Measurements from ENCODE around the gene SLC25A26. TPM values are rescaled to one million over a fixed set of nuclear protein-coding genes. Genes with fewer than 3 reads are reported as not detected.

The SLC25A26 gene
- total RNA-seq, 4 donors from 2014 or later: 13.3 to 29.1 (median 22.8) TPM

- no peaks in the 10 kb centered on the region for H3K27me3 ChIP-seq
- TF ChIP-seq, protein P1, sequence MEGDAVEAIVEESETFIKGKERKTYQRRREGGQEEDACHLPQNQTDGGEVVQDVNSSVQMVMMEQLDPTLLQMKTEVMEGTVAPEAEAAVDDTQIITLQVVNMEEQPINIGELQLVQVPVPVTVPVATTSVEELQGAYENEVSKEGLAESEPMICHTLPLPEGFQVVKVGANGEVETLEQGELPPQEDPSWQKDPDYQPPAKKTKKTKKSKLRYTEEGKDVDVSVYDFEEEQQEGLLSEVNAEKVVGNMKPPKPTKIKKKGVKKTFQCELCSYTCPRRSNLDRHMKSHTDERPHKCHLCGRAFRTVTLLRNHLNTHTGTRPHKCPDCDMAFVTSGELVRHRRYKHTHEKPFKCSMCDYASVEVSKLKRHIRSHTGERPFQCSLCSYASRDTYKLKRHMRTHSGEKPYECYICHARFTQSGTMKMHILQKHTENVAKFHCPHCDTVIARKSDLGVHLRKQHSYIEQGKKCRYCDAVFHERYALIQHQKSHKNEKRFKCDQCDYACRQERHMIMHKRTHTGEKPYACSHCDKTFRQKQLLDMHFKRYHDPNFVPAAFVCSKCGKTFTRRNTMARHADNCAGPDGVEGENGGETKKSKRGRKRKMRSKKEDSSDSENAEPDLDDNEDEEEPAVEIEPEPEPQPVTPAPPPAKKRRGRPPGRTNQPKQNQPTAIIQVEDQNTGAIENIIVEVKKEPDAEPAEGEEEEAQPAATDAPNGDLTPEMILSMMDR (IDR thresholded peaks at IDR 0.05): no peak
- no peak for TF ChIP-seq POLR2A (IDR thresholded peaks at IDR 0.05)
- no peak for TF ChIP-seq POLR2AphosphoS5 (IDR thresholded peaks at IDR 0.05)
- no peak for TF ChIP-seq EP300 (IDR thresholded peaks at IDR 0.05)
- 78% methylated on average over 14 of the region's 20 CpGs for WGBS
- peaks cover 36% of the 10 kb centered on the region for H3K4me1 ChIP-seq
- H3K36me3 ChIP-seq: peaks cover 49% of the 10 kb centered on the region
- no peak overlapping the region for H3K4me3 ChIP-seq
- DNase-seq (ENCODE audit: low spot score in 2 of 2): peak in 1 of 2 donors; percentile 53
- no peaks in the 10 kb centered on the region for H3K9me3 ChIP-seq
- H3K27ac ChIP-seq: no peak overlapping the region
Observed at GRCh38 chr3:66401675-66402491, 181.1 kb downstream of the SLC25A26 start.

DNA sequence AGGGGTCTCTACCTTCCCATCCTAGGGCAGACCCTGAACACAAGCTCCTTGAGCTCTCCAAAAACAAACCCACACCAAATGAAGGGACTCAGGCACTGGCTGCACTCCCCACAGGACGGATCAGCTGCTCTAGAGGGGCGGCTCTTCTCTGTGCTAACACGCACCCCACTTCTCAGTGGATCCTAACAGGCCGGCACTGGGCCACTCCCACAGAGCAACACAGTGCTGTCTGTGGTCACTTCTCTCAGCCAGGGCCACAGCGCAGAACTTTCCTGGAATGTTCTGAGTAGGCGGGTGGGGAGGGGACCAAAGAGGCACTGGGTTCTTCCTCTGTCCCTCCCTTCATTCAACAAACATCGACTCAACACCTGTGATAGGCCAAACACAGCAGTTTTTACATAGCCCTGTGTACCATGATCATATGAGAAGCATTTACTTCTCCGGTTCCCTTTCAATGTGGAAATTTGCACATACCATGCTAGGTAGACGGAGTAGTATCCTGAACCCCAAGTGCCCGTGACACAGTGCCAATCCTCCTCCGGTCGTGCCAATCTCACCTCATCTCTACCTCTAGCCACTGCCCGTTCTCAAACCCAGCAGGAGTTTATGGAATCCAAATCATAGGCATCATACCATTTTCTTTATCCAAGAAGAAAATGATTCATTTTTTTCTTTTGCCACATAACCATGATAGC, 181.9 kb downstream of the SLC25A26 start:
- Histone ChIP-seq H3K27ac (no peak overlapping the region), H3K4me3 (no peak overlapping the region), H3K36me3 (peaks cover 40% of the 10 kb centered on the region), H3K4me1 (peaks cover 32% of the 10 kb centered on the region), H3K27me3 (no peaks in the 10 kb centered on the region), H3K9me3 (no peaks in the 10 kb centered on the region)
- TF ChIP-seq POLR2A (IDR thresholded peaks at IDR 0.05) (no peak), EP300 (IDR thresholded peaks at IDR 0.05) (no peak), POLR2AphosphoS5 (IDR thresholded peaks at IDR 0.05) (no peak)
- TF ChIP-seq, protein P1 (IDR thresholded peaks at IDR 0.05): no peak
- 75% methylated on average over 11 of the region's 13 CpGs for WGBS
- DNase-seq (ENCODE audit: low spot score in 2 of 2): no peak

DNA sequence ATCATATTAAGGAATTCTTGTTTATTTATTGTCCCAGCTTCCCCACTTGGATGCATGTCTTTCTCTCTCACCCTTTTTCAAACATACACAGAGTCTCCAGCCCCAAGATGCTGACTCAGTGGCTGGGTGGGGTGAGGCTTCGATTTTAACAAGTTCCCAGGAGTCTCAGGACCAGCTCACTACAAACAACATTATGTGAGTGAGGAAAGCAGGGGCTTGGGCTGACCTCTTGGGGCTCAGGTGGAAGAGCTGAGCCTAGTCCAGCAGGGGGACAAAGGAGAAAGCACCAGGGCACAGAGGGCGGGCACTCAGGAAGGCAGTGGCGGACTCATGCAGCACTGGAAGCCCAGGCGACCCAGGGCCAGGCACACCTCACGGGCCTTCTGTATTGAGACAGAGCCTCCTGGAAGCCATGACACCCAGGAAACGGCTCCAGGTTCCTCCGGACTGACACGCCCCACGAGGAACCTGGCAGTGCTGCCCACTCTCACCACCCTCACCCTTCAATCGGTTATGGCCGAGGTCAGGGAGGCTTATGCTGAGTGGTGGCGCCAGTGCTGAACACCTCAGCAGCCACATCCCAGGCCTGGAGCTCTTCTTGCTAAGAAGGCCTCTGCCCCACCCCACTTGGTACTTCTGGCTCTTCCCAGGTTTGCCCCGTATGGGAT, 182.7 kb downstream of the SLC25A26 start:
- H3K4me1 ChIP-seq: peaks cover 30% of the 10 kb centered on the region
- H3K9me3 ChIP-seq: no peaks in the 10 kb centered on the region
- TF ChIP-seq, protein P1 (IDR thresholded peaks at IDR 0.05): no peak
- no peak for TF ChIP-seq POLR2A (IDR thresholded peaks at IDR 0.05)
- no peak for TF ChIP-seq EP300 (IDR thresholded peaks at IDR 0.05)
- TF ChIP-seq POLR2AphosphoS5 (IDR thresholded peaks at IDR 0.05): no peak
- H3K4me3 ChIP-seq: no peak overlapping the region
- peaks cover 40% of the 10 kb centered on the region for H3K36me3 ChIP-seq
- H3K27ac ChIP-seq: no peak overlapping the region
- H3K27me3 ChIP-seq: no peaks in the 10 kb centered on the region
- WGBS: 69% methylated on average over 13 of the region's 13 CpGs
- no peak for DNase-seq (ENCODE audit: low spot score in 2 of 2)

DNA sequence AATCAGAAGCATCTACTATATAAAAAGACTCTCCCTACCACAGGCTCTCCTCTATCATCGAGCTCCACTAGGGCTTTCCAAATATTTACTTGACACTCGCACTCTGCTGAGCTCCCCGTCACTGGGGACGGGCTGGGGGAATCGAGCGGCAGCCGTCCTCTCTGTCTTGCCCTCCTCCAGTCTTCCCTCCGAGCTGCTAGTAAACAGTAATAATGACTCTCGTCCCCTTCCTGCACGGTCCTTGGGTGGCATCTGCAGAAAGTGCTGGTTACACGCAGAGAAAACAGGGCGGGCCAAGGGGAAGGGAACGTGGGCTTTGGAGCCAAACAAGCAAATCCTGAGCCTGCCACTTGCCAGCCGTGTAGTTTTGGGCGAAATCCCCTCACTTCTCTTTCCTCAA, 183.4 kb downstream of the SLC25A26 start:
- Histone ChIP-seq H3K27ac (no peak overlapping the region), H3K36me3 (peaks cover 41% of the 10 kb centered on the region), H3K4me1 (peaks cover 30% of the 10 kb centered on the region), H3K9me3 (no peaks in the 10 kb centered on the region), H3K27me3 (no peaks in the 10 kb centered on the region), H3K4me3 (no peak overlapping the region)
- WGBS: 74% methylated on average over 15 of the region's 15 CpGs
- TF ChIP-seq EP300 (IDR thresholded peaks at IDR 0.05) (no peak), POLR2AphosphoS5 (IDR thresholded peaks at IDR 0.05) (no peak), POLR2A (IDR thresholded peaks at IDR 0.05) (no peak)
- TF ChIP-seq, protein P1 (IDR thresholded peaks at IDR 0.05): no peak
- DNase-seq (ENCODE audit: low spot score in 2 of 2): peak in 1 of 2 donors; percentile 52
